NCI-H187 (cell line): ENCODE data around the gene SNTA1.
"Not testable (repeated sequence)": the region's sequence is repeated elsewhere in the genome, so short reads cannot be mapped to it uniquely, and the experiment has no call there.

Source experiments
- DNase-seq, 2 experiments: peaks; one replicate each; lab custom pipeline; 2025; lab: John Stamatoyannopoulos, UW

SNTA1 gene

DNA sequence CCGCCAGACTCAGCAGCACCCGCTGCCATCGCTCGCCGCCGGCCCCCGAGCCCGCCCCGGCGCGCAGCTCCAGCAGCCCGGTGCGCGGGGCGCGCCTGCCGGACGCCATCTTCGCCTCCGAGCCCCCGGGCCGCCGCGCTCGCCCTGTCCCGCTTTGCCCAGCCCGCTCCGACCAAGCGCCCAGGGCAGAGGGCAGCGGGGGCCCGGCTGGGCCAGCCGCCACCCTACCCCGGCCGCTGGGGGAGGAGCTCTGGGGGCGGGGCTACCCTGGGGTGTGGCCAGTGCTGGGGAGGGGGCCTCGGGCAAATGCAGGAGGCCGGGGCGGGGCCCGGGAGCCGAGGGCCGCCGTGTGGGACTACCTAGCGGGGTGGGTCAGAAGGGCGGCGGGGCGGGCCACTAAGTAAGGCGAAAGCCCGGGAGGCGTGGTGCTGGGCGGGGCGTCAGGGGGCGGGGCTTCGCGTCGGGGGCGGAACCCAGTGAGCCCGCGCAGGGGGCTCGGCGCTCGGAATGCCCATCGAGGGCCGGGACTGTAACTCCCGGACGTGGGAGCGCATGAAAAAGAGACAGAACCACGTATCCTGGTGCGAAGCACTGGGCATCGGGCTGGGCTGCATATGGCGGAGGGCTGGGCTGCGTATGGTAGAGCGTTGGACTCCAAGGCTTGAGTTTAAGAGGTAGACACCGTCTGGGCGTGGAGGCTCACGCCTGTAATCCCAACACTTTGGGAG, at the start of gene SNTA1:
Gene SNTA1, minus strand, starts transcription at position 252 of the 728 bp plus-strand sequence. Its CDS starts 143 bp downstream, at position 109.
- DNase-seq = peak; percentile 23 to 77

DNA sequence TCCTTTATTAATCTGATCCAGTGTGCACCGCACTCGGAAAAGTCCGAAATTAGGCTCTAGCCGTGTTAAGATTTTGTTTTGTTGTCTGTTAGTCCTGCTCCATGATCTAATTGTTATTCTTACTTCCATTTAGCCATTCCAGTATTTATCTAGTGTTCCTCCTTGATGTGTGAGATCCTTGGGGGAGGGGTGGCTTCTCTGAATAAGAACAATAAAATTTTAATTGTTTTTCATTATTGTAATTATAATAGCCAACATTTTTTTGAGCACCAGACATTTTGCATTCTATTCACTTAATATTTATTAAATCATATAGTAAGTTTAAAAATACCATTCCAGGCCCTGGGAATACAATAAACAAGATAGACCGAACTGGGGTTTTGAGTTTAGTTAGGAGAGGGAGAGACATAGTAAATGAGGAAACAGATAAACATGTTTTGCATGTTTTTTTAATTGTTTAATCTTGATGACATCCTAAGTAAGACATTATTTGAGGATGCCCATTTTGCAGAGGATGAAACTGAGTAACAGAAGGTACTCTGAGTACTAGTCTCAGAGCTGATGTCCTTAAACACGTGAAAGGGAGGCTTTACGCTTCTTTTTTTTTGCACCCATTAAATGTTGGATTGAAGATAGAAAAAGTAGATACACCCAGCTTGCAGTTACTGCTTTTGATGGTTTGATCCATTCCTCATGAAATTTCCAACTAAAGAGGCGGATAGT, 47.5 kb upstream of the SNTA1 start:
- no peak for DNase-seq

DNA sequence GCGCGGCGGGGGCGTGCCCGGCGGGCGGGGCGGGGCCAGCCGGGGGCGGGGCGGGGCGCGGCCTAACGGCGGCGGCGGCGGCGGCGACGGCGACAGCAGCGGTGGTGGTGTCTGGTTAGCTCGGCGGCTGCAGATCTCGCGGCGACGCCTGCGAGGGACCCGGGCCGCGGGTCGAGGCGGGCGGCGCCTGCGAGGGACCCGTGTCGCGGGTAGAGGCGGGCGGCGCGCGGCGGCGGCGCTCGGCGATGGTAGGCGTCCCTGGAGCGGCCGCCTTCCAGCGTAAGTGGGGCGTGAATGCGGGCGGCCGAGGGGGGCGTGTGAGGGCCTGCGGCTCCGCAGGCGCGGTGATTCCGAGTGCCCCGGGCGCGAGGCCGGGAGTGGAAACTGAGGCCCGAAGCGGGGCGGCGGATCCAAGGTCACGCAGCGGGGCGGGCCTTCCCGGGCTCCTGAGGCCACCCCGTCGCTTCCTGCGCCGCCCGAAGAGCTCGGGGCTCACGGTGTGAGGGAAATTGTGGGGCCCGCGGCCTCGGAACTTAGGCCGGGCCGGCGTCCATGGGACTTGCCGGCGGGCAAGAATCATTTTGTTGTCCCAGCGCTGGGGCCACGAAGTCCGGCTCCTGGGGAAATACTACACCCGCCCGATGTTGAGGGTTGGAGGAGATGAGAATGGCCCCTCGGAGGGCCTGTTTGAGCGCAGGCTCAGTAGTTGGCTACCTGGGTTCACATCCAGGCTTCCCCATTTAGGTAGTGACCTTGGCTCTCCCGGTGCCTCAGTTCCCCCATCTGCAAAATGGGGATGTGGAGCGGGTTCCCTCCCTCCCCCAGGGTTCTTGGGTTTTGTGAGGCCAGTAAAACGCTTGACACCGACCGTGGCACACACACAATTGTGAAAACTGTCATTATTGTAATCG, 46.7 kb upstream of the SNTA1 start, which contains the start of gene CBFA2T2:
Gene CBFA2T2, plus strand, starts transcription at position 74 of the 911 bp plus-strand sequence. Its CDS starts 172 bp downstream, at position 246.
- no peak for DNase-seq

DNA sequence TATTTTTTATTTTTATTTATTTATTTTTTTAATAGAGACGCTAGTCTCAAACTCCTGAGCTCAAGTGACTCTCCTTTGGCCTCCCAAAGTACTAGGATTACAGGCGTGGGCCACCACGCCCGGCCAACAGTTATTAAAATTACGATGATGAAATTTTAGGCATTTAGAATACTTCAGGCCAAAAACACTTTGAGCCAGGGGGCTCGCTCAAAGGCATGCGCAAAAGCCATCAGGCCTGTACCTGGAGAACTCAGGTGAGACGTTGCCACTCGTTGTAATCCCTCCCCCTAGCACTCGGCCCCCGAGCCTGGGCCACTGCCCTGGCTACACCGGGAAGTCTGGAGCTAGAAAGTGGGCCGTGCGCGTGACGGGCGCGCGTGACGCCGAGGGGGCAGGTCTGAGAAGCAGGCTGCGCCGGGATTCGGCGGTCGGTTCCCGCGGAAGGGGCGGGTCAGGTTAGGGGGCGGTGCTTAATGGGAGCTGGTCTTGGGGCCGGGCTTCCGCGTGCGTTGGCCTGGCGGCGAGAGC, 46.0 kb upstream of the SNTA1 start:
- peak; percentile 93 to 94 for DNase-seq

DNA sequence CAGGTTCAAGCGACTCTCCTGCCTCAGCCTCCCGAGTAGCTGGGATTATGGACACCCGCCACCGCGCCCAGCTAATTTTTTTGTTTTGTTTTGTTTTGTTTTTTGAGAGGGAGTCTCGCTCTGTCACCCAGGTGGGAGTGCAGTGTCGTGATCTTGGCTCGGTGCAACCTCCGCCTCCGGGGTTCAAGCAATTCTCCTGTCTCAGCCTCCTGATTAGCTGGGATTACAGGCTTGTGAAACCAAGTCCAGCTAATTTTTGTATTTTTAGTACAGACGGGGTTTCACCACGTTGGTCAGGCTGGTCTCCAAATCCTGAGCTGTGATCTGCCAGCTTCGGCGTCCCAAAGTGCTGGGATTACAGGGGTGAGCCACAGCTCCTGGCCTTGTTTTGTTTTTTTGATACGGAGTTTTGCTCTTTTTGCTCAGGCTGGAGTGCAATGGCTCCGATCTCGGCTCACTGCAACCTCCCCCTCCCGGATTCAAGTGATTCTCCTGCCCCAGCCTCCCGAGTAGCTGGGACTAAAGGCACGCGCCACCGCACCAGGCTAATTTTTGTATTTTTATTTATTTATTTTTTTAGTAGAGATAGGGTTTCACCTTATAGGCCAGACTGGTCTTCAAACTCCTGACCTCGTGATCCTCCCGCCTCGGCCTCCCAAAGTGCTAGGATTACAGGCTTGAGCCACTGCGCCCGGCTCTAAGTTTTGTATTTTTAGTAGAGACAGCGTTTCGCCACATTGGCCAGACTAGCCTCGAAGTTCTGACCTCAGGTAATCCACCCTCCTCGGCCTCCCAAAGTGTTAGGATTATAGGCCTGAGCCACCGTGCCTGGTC, 45.3 kb upstream of the SNTA1 start:
- not testable (repeated sequence) for DNase-seq

DNA sequence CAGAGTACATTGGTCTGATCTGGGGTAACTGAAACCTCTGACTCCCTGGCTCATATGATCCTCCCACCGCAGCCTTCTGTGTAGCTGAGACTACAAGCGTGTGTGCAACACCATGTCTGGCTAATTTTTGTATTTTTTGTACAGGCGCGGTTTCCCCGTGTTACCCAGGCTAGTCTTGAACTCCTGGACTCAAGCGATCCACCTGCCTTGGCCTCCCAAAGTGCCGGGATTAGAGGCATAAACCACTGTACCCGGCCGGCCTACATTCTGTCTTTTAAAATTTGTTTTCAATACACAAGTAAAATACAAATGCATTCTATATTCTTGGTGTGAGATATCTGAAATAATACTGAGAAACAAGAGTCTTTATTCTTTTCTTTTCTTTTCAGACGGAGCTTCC, 44.6 kb upstream of the SNTA1 start:
- no peak for DNase-seq

DNA sequence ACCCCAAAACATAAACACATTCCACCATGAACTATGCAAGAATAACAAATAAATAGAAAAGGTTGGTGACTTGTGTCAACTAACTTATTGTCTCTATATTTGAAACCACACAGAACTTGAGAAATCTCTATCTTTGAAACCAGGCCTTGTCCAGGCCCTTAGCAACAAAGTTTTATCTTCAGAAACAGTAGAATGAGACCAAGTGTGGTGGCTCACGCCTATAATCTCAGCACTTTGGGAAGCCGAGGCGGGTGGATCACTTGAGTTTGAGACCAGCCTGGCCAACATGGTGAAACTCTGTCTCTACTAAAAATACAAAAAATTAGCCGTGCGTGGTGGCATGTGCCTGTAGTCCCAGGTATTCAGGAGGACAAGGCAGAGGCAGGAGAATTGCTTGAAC, 39.6 kb upstream of the SNTA1 start:
- DNase-seq = not testable (repeated sequence)

DNA sequence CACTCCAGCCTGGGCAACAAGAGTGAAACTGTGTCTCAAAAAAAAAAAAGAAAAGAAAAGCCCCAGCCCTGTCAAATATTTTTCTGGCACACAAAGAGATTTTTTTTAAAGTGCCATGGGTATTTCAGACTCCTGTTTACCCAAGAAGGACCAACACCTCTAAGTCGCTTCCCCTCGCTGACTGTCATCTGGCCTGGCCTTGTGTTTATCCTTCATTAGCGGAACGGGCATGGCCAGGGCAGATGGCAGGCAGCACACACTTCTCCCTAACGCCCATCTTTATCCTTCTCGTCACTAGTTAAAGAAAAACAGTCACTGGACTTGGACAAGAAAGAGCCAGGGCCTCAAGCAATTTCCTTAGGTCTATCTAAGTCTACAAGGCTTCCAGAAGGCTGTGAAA, 39.0 kb upstream of the SNTA1 start:
- DNase-seq = no peak

DNA sequence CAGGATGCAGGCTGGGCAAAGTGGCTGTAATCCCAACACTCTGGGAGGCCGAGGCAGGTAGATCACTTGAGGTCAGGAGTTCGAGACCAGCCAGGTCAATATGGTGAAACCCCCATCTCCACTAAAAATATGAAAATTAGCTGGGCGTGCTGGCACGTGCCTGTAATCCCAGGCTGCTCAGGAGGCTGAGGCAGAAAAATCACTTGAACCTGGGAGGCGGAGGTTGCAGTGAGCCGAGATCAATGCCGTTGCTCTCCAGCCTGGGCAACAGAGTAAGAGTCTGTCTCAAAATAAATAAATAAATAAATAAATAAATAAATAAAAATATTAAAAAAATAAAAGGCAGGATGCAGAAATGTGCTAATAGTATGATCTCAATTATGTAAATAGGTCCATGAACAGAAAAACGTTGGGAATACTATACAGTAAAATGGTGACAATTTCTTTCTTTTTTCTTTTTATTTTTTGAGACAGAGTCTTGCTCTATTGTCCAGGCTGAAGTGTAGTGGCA, 37.9 kb upstream of the SNTA1 start:
- no peak for DNase-seq

DNA sequence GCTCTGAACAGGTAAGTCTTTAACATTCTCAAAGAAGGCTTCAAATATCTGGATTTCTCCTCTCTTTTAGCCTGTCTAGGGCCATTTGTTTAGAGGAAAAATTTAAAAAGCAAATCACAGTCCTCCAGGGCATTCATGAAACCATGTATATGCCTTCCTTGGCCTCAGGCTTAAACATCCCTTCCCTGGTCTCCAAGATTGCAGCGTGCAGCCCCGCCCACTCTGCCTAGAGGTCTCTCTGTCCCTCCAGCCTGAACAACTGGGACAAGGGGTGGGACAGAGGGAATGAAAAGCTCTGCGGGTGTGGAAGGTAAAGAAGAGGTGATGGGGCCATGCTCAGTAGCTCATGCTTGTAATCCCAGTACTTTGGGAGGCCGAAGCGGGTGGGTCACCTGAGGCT, 36.5 kb upstream of the SNTA1 start:
- DNase-seq = no peak

DNA sequence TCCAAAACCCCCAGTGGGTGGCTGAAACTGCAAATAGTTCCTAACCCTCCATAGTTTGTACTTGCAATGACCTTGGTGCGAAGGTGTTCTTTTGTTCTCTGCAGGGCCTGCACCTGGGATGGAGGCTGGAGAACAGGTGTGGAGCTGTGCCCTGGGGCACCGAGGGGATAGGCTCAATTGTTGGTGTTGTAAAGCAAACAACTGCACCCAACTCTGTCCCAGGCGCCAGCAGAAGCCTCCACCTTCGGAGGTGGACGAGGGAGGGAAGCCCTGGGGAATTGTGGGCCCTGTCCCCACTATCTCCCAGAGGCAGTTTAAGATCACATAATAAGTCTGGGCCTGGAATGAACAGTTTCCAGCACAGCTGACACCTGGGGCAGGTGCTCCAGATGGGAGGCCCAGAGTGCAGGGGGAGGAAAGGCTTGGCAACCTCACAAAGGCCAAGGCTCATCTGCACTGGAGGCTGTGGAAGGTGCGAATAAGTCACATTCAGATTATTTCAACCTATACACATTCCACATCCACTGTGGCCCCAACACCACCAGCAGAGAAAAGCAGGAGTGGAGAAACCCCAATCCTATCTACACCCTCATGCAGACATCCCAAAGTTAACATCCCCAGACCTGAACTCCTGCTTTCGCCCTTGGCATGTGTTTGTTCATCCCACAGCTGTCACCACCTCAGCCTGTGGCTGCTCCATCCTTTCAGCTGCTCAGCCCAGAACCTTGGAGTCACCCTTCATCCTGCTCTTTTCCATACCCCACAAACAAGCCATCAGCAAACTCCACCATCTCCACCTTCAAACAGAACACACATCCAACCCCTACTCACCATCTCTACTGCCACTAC, 34.0 kb upstream of the SNTA1 start:
- peak; percentile 77 to 80 for DNase-seq

DNA sequence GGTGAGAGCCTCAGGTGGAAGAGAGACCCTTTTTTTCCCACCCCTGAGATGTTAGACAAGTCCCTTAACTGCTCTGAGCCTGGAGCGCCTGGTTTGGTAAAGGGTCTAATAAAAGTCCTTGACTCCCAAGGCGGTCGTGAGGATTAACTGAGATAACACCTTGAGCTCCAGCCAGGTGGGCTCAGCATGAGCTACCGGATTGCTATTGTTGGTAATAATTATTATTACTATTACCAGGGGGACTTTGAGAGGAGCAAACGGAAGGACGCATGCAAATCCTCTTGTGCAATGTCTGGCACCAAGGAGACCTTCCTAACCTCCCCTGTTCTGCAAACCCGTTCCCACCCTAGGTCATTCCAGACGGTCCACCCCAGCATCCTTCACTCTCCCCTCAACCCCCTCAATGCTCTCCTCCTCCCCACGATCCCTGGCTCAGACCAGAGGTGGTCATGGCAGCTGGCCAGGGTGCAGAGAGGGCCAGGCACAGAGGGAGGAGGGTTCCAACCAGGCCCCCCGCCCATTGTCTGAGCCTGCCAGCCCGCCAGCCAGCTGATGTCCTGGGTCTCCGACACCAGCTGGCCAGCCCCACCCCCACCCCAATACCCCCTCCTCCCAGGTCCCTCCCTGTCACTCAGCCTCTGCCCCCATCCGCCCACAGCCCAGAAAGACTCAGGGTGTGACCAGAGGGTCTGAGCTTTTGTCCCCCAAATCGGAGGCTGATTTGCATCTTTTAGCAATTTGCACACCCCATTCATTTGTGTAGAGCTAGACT, 32.0 kb upstream of the SNTA1 start:
- no peak for DNase-seq

DNA sequence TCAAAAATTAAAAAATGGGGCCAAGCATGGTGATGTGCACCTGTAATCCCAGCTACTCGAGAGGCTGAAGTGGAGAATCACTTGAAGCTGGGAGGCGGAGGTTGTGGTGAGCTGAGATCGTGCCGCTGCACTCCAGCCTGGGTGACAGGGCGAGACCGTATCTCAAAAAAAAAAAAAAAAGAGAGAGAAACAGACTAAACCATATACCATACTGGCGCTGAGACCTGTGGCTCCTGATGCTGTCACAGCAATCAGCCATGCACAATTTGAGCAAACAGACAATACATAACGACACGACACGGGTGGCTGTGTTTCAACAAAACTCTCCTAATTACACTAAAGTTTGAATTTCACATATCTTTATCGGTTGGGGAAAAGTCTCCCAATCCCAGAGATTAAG, 31.4 kb upstream of the SNTA1 start:
- no peak for DNase-seq

DNA sequence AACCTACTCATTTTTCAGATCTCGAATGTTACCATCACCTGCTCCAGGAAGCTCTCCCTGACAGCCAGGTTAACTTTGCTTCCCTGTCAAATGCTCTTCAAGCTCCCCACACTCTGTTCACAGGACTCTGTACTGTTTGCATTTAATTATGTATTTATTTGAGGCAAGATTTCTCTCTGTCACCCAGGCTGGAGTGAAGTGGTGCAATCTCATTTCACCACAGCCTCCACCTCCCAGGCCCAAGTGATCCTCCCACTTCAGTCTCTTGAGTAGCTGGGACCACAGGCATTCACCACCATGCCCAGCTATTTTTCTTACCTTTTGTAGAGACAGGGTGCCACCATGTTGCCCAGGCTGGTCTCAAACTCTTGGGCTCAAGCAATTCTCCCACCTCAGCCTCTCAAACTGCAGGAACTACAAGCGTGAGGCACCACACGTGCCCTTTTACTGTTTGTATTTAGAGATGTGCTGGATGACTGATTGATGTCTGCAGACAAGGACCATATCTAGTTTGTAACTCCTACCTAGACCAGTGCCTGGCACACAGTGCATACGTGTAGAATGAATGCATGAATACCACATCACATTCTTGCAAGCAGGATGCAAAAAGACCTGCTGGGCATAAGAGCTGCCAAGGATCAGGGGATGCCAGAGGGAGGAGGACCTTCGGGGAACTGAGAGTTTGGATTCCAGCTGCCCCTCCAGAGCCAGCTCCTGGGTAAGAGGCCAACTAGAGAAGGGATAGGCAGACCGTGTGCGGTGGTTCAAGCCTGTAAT, 30.7 kb upstream of the SNTA1 start:
- DNase-seq = no peak

DNA sequence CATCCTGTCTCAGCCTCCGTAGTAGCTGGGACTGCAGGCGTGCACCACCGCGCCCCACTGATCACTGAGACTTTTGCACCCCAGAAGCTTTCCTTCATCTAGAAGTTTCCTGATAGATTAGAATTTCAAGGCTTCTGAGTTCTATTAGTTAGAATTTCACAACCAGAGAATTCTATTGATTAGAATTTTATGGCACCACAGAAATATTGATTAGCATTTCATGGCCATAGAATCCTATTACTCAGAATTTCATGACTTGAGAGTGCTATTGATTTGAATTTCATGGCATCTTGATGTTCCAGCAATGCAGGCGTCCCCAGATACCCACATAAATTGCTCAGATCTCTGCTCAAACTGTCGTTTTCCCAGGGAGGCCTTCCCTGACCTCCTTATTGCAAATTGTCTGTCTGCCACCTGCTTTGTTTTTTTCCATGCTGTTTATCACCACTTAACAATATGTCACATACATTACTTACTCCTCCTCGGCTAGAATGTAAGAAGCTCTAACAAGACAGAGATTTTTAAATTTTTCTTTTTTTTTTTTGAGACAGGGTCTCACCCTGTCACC, 29.4 kb upstream of the SNTA1 start:
- no peak for DNase-seq

DNA sequence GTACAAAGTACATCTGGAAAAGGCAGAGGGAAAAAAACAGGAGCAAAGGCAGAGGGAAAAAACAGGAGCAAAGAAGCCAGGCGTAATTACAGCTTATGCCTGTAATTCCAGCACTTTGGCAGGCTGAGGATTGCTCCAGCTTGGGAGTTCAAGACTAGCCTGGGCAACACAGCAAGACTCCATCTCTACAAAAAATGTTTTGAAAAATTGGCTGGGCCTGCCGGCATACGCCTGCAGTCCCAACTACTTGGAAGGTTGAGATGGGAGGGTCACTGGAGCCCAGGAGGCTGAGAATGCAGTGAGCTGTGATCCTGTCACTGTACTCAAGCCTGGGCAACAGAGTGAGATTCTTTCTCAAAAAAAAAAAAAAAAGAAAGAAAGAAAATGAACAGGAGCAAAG, 27.3 kb upstream of the SNTA1 start:
- no peak for DNase-seq

DNA sequence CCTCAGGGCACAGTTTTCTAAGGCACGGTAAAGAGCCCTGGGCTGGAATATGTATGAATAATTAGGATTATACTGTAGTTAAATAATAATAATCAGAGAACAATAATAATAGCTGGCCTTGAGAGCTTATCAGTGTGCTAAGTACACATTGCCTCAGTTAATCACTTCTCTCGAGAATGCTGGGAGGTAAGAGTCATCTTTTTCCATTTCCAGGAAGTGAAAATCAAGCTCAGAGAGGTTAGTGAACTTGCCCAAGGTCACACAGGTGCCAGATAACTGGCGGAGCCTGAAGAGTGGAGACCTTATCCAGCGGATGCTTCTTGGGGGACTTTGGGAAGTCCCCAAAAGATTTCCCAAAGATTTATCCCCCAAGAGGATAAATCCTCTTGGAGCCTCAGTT, 26.9 kb upstream of the SNTA1 start:
- DNase-seq = no peak

DNA sequence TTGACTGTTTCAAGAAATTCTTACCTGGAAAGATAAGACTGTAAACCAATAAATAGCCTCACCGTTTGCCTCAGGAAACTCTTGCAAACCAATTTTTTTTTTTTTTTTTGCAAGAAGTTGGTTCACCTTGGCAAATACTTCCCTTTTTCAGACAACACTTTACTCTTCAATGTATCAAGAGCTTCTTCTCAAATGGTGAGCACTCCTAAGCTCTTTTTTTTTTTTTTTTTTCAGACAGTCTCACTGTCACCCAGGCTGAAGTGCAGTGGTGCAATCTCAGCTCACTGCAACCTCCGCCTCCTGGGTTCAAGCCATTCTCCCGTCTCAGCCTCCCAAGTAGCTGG, 22.7 kb upstream of the SNTA1 start:
- DNase-seq = no peak
